ENCODE data around the gene GPR89B.
"Not testable (repeated sequence)": the region's sequence is repeated elsewhere in the genome, so short reads cannot be mapped to it uniquely, and the experiment has no call there.

The GPR89B gene

GRCh38 chr1:147935296-147935695 is 7.1 kb downstream of the GPR89B start:
- not testable (repeated sequence) for DNase-seq (ENCODE audit: low read depth in 4 of 4, low spot score in 1 of 4)

DNA sequence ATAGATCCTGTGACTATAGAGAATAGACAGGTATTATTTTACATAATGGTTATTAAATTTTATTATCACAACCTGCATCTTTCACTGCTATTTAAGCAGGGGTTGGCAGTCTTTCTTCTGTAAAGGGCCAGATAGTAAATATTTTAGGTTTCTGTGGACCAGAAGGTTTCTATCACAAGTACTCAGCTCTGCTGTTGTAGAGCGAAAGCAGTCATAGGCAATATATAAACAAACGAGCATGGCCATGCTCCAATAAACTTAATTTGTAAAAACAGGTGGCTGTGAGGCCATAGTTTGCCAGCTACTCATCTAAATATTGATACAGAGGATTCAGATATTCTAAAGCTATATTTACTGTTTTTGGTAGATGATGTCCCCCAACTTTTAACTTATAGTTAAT is 12.2 kb downstream of the GPR89B start:
- not testable (repeated sequence) for DNase-seq (ENCODE audit: low read depth in 4 of 4, low spot score in 1 of 4)

DNA sequence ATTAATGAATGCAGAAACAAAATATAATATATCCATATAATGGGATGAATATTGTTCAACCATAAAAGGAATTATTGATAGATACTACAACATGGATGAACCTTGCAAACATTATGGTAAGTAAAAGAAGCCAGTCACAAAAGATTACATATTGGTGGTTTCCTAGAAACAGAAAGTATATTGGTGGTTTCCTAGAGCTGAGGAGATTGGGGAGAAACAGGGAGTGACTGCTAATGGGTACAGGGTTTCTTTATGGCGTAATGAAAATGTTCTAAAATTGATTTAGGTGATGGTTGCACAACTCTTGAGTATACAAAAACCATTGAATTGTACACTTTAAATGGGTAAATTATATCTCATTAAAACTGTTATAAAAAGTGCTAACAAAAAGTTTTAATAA is 14.3 kb downstream of the GPR89B start:
- DNase-seq (ENCODE audit: low read depth in 4 of 4, low spot score in 1 of 4) = not testable (repeated sequence)

- DNase-seq (ENCODE audit: low read depth in 4 of 4, low spot score in 1 of 4) = not testable (repeated sequence)
Observed at GRCh38 chr1:147949517-147949916, 21.3 kb downstream of the GPR89B start.

- not testable (repeated sequence) for DNase-seq (ENCODE audit: low read depth in 4 of 4, low spot score in 1 of 4)
Observed at GRCh38 chr1:147958906-147959305, 30.7 kb downstream of the GPR89B start.

DNA sequence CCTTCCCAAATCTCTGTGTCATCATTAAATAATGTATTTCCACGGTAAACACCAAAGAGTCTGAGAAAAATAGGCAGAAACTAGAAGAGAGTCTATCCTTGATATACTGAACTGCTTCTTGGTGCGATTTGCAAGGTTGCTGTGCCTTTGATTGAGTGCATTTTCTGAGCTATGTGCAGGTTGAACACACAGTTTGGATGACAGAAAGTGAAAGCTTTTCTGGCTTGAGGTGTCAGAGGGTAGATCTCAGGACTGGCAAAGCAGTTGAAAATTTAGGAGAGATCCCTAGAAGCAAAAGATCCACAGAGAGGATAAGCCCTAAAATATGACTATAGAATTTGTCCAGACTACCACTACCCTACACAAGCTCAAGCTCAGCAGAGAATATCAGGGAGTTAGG is 31.5 kb downstream of the GPR89B start:
- not testable (repeated sequence) for DNase-seq (ENCODE audit: low read depth in 4 of 4, low spot score in 1 of 4)

DNA sequence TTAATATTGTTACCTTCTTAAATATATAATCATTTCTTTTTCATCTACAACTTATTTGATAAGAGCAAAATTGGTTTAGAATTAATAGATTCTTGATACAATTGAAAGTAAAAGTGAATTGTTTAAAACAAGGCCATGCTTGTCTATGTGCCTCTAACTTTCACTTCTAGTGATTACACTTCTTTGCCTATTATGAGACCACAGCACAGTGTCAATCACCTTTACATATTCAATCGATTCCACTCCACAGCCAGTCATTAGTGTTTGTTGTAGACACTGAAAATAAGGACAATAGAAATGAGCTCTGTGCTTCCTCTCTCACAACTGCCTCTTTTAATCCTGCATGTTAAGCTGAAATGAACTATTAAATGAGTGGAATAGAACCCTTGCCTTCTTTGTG is 36.4 kb downstream of the GPR89B start:
- DNase-seq (ENCODE audit: low read depth in 4 of 4, low spot score in 1 of 4) = not testable (repeated sequence)

DNA sequence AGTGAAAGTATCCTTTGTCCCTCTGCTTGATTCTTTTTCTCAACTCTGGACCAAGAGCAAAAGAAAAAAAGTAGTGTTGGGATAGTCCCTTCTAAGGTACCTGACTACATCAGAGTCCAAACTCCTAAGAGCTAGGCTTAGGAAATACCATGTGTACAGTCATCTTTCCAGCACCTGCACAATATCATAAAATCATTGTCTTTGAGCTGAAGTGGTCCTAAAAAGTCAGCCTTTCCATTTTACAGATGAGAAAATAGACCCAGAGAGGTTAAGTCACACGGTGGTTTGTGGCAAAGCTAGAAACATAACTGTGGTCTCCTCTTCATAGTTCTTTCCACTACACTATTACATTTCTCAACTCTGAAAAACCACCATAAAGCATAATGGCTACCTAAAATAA is 38.4 kb downstream of the GPR89B start:
- not testable (repeated sequence) for DNase-seq (ENCODE audit: low read depth in 4 of 4, low spot score in 1 of 4)

DNA sequence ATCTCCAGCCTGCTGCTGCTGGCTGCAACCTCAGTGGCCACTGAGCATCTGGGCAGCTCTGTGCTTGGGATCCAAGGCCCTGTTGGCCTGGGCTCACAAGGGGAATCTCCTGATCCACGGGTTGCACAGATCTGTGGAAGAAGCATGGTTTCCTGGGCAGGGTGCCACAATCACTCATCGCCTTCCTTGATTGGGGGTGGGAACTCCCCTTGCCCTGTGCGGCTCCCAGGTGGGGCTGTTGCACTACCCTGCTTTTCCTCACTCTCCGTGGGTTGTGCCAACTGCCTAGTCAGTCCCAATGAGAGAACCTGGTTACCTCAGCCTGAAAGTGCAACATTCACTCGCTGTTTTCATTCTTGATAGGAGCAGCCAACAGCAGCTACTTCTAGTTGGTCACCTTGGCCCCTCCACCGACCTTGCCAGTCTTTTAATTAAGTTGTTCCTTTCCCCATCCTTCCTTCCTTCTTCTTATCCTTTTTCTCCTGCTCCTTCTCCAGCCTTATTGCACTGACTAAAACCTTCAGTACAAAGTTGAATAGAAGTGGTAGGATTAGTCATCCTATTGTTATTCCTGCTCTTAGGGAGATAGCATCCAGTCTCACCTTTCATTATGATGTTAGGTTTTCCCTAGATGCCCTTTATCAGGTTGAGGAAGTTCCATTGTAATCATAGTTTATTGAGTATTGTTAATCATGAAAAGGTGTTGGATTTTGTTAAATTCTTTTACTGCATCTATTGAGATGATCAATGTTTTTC is 50.9 kb downstream of the GPR89B start:
- not testable (repeated sequence) for DNase-seq (ENCODE audit: low read depth in 4 of 4, low spot score in 1 of 4)

GRCh38 chr1:147985374-147985773 is 57.2 kb downstream of the GPR89B start:
- not testable (repeated sequence) for DNase-seq (ENCODE audit: low read depth in 4 of 4, low spot score in 1 of 4)

DNA sequence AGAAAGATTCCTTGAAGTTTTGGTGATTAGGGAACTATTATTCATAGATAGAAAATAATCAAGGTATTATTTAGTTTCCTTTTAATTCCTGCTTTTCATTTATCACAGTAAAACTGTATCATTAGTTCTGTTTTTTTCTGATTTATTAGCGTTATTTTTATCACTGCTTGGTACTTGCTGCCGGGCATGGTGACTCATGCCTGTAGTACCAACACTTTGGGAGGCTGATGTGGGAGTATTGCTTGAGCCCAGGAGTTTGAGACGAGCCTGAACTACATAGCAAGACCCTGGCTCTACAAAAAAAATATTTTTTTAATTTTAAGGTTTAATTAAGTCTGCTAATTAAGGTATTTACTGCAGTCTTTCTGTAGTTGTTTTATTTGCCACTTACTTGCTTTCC is 59.7 kb downstream of the GPR89B start:
- not testable (repeated sequence) for DNase-seq (ENCODE audit: low read depth in 4 of 4, low spot score in 1 of 4)

DNA sequence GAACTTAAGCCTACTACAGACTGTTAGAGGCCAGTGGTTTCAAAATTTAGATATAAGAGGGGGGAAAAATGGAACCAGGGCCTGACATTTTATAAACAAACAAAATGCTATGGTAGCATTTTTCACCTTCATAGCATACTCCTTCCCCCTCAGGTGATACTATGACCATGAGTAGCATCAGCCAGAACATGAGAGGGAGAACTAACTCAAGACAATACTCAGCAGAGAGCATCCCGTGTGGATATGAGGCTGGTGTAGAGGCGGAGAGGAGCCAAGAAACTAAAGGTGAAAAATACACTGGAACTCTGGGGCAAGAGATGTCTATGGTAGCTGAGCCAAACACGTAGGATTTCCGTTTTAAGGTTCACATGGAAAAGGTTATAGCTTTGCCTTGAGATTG is 64.7 kb downstream of the GPR89B start:
- not testable (repeated sequence) for DNase-seq (ENCODE audit: low read depth in 4 of 4, low spot score in 1 of 4)

DNA sequence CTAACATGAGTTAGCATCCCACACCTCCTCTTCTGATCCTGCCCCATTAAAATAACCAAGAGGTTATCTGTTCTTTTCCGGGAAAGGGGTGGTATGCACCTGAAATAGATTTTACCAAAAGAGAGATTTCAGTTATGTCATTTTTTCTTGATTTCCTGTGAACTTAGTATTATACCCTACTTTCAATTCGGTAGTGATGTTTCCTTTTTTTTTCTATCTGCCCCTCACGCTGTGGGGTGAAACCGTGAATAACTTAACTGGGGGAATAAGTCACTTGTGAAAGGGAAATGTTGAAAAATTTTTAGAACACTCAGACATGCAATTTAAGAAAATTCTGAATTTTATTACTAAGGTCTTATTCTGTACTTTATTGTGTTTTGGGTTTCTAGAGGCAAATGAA is 65.2 kb downstream of the GPR89B start:
- DNase-seq (ENCODE audit: low read depth in 4 of 4, low spot score in 1 of 4) = not testable (repeated sequence)

DNA sequence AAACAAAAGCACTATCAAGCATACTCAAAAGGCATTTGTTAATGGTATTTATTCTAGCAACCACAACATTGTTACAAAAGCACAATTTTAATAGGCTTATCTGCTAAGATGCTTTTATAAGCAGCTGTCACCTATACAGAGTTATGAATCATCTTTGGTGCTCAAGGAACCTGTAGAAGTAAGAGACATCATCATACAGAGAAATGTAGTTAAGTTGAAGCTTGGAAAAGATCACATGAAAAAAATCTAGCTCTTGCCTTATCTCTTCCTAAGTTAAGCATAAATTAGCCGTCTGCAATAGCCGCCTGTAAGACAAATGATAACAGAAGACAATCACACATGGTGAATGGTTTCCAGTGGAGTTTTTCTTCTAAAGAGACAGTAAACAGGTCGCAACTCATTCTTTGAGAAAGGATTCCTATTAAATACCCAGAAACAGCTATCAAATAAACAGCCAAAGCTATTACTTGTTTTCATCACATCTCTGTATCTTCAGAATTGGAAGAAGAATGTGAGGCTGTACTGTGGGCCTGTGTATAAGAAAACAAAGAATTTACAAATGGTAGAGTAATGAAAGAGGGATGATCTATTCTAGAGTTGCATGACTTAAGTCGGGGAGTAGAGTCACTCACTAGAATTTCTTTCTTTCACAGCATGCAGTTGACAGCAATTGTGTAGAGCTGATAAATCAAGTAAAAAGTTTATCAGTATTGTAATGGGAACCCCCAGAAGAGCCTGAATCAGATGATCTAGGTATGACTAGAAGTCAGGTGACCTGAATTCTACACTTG is 65.8 kb downstream of the GPR89B start:
- DNase-seq (ENCODE audit: low read depth in 4 of 4, low spot score in 1 of 4) = not testable (repeated sequence)

- DNase-seq (ENCODE audit: low read depth in 4 of 4, low spot score in 1 of 4) = not testable (repeated sequence)
Observed at GRCh38 chr1:147996088-147996487, 67.9 kb downstream of the GPR89B start.

- not testable (repeated sequence) for DNase-seq (ENCODE audit: low read depth in 4 of 4, low spot score in 1 of 4)
Observed at GRCh38 chr1:148007724-148008123, 79.5 kb downstream of the GPR89B start.

- DNase-seq (ENCODE audit: low read depth in 4 of 4, low spot score in 1 of 4) = no peak
Observed at GRCh38 chr1:148010527-148010926, 82.3 kb downstream of the GPR89B start.

GRCh38 chr1:148013177-148014144 is 85.2 kb downstream of the GPR89B start:
- not testable (repeated sequence) for DNase-seq (ENCODE audit: low read depth in 4 of 4, low spot score in 1 of 4)

DNA sequence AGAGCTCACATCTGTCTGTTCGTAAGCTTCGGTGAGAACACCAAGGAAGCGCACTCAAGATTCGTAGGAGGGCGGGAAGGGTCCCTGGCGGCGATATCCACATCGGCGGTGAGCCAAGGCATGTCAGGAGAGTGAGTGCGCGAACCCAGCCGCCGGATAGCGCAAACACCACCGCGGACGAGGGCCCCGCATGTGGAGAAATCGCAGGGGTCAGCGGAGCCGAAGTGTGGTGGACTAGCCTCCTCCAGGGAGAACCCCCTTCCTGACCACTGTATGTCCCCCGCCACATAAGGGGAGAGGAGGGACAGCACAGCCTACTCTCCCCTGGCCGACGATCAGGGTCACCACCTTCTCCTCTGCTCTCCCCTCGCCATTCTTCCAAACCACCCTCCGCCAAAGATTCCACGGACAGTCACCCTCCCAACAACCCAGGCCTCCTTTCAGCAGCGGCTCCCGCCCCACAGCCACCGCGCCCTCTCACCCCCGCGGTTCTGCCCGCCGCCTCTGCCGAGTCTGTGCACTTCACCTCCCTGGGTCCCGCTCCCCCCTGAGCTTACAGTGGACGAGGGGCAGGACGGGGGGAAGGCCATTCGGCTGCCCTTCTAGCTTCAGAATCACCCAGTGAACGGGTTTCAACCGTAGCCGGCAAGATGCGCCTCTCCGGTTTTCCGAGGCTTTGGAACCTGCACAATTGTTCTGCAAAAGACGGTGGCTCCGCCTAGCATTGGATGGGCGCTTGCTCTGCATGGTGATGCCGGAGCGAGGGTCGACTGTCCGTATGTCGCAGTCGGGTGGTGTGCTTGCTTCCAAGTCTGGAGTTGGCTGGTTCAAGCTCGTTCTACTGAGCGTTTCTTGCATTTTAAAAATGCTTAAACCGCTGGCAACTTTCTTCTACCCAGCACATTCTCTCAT is 86.3 kb downstream of the GPR89B start:
- DNase-seq (ENCODE audit: low read depth in 4 of 4, low spot score in 1 of 4) = not testable (repeated sequence)

GRCh38 chr1:148024918-148025317 is 96.7 kb downstream of the GPR89B start:
- not testable (repeated sequence) for DNase-seq (ENCODE audit: low read depth in 4 of 4, low spot score in 1 of 4)
